GM12891 (cell line): ENCODE measurements around the gene EPAS1.

ENCODE experiments used
- PAX5 ChIP-seq: IDR thresholded peaks from 2 replicates; pipeline ENCODE4 v1.6.1; 2011; ENCODE audit warnings: low read length, moderate library complexity, mild to moderate bottlenecking; ENCODE audit not compliant: insufficient read depth, severe bottlenecking
- POLR2A ChIP-seq: IDR thresholded peaks from 2 replicates; pipeline ENCODE4 v1.6.1; 2011; ENCODE audit warnings: low read depth, low read length, control low read depth
- POLR2AphosphoS5 ChIP-seq: IDR thresholded peaks from 2 replicates; pipeline ENCODE4 v1.6.1; 2011; ENCODE audit warnings: low read depth, low read length, control low read depth
- POU2F2 ChIP-seq: IDR thresholded peaks from 2 replicates; pipeline ENCODE4 v1.6.1; 2011; ENCODE audit warnings: low read depth, mild to moderate bottlenecking, control low read depth, low read length, moderate library complexity
- SPI1 ChIP-seq: IDR thresholded peaks from 2 replicates; pipeline ENCODE4 v1.6.1; 2011; ENCODE audit warnings: low read depth, low read length, control low read depth
- TAF1 ChIP-seq: IDR thresholded peaks from 2 replicates; pipeline ENCODE4 v1.6.1; 2011; ENCODE audit warnings: low read depth, low read length, control low read depth

DNA sequence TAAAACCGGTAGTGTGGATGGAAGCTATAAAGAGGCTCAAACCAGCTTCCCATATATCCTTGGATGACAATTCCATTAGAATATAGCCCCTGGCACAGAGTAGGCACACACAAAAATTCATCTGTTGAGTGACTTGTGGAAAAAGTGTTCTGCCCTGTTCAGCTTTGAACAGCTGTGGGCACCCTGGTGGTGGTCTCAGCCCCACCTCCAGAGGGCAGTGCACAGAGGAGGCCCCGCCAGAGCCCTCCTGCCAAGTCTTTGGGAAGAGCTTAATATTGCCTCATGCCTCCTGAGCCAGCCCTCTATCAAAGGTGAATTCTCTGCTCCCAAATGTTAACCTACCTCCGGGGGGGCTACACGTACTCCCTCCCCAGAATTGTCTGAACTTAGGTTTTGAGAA, 30.4 kb downstream of the EPAS1 start:
- TF ChIP-seq POLR2A (no peak), TAF1 (no peak), POLR2AphosphoS5 (no peak), SPI1 (no peak), POU2F2 (no peak), PAX5 (no peak)
